ENCODE measurements around the gene FILIP1. TPM values are rescaled to one million over a fixed set of nuclear protein-coding genes. Genes with fewer than 3 reads are reported as not detected.

Gene FILIP1
- total RNA-seq, 1 donor from 2014 or later = 0.69 TPM

DNA sequence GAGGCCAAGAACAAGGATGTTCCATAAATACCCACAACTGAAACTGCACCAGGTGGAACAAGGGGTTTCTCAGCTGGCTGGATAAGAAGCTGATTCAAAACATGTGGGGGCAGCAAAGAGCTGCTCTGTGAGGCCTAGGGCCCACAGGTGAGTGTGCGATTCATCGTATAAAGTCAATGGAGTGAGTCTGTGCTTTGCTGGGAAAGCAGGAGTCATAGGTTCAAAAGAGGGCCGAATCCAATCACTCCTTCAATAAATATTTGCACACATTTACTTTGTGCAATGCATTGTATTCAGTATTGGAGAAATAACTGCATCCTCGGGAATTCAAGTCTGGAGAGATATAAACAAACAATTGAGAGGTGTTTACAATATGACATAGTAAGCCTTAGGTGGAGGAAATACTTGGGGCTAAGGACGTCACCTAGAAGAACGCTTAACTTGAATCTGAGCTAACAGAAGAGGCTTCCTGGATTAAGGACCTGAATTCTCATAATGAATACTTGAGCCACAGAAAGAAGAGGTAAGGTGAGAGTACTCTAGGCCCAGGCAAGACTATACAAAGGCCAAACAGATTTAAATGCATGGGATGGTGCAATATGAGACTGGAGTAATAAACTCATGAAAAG, 125.3 kb downstream of the FILIP1 start:
- Mint-ChIP-seq H3K27me3 (ENCODE audit: unreplicated experiment) (no peaks in the 10 kb centered on the region), H3K27ac (ENCODE audit: unreplicated experiment) (no peak overlapping the region), H3K9me3 (ENCODE audit: unreplicated experiment) (no peaks in the 10 kb centered on the region), H3K36me3 (ENCODE audit: unreplicated experiment) (no peaks in the 10 kb centered on the region), H3K4me3 (ENCODE audit: unreplicated experiment) (no peak overlapping the region), H3K4me1 (ENCODE audit: low read depth, unreplicated experiment) (no peaks in the 10 kb centered on the region)
- TF ChIP-seq, protein P1, sequence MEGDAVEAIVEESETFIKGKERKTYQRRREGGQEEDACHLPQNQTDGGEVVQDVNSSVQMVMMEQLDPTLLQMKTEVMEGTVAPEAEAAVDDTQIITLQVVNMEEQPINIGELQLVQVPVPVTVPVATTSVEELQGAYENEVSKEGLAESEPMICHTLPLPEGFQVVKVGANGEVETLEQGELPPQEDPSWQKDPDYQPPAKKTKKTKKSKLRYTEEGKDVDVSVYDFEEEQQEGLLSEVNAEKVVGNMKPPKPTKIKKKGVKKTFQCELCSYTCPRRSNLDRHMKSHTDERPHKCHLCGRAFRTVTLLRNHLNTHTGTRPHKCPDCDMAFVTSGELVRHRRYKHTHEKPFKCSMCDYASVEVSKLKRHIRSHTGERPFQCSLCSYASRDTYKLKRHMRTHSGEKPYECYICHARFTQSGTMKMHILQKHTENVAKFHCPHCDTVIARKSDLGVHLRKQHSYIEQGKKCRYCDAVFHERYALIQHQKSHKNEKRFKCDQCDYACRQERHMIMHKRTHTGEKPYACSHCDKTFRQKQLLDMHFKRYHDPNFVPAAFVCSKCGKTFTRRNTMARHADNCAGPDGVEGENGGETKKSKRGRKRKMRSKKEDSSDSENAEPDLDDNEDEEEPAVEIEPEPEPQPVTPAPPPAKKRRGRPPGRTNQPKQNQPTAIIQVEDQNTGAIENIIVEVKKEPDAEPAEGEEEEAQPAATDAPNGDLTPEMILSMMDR (IDR thresholded peaks at IDR 0.05; ENCODE audit: partially characterized antibody, unreplicated experiment) = no peak
- no peak for DNase-seq

DNA sequence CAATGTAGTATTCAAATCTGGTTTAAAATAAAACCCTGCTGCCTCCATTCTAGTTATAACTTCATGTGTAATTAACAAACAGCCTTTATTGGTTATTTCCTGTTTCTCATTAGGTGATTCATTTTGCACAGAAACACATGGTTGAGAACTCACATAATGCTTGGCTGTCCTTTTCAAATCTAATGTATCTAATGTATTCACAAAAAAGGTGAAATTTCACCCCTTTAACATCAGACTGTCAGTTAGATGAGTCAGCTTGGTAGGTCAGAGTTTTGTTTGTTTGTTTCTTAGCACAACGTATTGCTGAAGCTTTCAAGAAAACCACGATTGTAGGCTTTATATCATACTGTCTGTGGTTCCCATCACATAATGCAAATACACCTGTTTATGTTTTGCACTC, 130.3 kb downstream of the FILIP1 start:
- H3K4me1 Mint-ChIP-seq (ENCODE audit: low read depth, unreplicated experiment) = no peaks in the 10 kb centered on the region
- no peak overlapping the region for H3K4me3 Mint-ChIP-seq (ENCODE audit: unreplicated experiment)
- TF ChIP-seq, protein P1 (IDR thresholded peaks at IDR 0.05; ENCODE audit: partially characterized antibody, unreplicated experiment) = no peak
- no peaks in the 10 kb centered on the region for H3K36me3 Mint-ChIP-seq (ENCODE audit: unreplicated experiment)
- H3K27me3 Mint-ChIP-seq (ENCODE audit: unreplicated experiment) = no peaks in the 10 kb centered on the region
- H3K27ac Mint-ChIP-seq (ENCODE audit: unreplicated experiment) = no peak overlapping the region
- no peaks in the 10 kb centered on the region for H3K9me3 Mint-ChIP-seq (ENCODE audit: unreplicated experiment)
- DNase-seq = no peak

DNA sequence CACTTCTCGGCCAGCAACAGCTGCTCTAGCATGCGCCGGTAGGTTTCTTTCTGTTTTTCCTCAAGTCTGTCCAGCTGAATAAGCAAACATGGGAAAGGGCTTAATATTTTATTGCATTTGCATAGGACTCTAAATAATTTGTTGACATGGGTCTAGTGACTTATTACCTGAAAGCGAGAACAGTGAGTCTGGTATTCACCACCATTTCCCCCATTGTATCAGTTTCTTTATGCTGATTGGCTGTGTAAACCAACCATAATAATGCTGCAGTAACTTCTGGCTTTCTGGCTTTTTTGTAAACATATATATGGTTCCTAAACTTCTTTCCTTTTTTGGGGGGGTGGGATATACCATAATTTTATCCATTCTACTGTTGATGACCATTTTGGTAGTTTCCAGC, 140.0 kb downstream of the FILIP1 start:
- Mint-ChIP-seq H3K9me3 (ENCODE audit: unreplicated experiment) (no peaks in the 10 kb centered on the region), H3K27me3 (ENCODE audit: unreplicated experiment) (no peaks in the 10 kb centered on the region), H3K36me3 (ENCODE audit: unreplicated experiment) (no peaks in the 10 kb centered on the region), H3K4me3 (ENCODE audit: unreplicated experiment) (no peak overlapping the region), H3K27ac (ENCODE audit: unreplicated experiment) (no peak overlapping the region), H3K4me1 (ENCODE audit: low read depth, unreplicated experiment) (no peaks in the 10 kb centered on the region)
- no peak for DNase-seq
- TF ChIP-seq, protein P1 (IDR thresholded peaks at IDR 0.05; ENCODE audit: partially characterized antibody, unreplicated experiment) = no peak

DNA sequence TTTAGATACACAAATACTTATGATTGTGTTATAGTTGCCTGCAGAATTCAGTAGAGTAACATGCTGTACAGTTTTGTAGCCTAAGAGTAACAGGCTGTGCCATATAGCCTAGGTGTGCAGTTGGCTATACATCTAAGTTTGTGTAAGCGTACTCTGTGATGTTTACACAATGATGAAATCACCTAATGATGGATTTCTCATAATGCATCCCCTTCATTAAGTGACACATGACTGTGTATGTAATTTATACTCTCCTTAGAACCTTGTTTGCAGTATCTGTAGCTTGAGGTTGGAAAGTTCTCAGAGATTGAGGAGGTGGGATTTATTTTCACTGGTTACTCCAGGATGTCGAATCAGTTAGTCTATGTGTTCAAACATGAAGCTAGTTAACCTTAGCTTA, 142.0 kb downstream of the FILIP1 start:
- Mint-ChIP-seq H3K4me3 (ENCODE audit: unreplicated experiment) (no peak overlapping the region), H3K36me3 (ENCODE audit: unreplicated experiment) (no peaks in the 10 kb centered on the region), H3K27me3 (ENCODE audit: unreplicated experiment) (no peaks in the 10 kb centered on the region), H3K4me1 (ENCODE audit: low read depth, unreplicated experiment) (no peaks in the 10 kb centered on the region), H3K9me3 (ENCODE audit: unreplicated experiment) (no peaks in the 10 kb centered on the region), H3K27ac (ENCODE audit: unreplicated experiment) (no peak overlapping the region)
- TF ChIP-seq, protein P1 (IDR thresholded peaks at IDR 0.05; ENCODE audit: partially characterized antibody, unreplicated experiment) = no peak
- DNase-seq = no peak

DNA sequence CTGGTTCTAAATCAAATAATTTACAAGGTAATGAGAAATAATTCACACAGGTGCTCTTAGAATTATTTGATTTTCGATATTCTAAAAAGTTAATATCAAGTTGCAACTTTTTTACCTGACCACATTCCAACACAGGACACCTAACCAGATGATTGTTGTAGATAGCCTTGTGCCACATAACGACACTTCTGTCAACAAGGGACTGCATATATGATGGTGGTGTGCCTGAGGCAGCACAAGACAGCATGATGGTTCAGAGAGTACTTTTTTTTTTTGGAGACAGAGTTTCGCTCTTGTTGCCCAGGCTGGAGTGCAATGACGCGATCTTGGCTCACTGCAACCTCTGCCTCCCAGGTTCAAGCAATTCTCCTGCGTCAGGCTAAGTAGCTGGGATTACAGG, 142.8 kb downstream of the FILIP1 start:
- no peaks in the 10 kb centered on the region for H3K27me3 Mint-ChIP-seq (ENCODE audit: unreplicated experiment)
- no peaks in the 10 kb centered on the region for H3K4me1 Mint-ChIP-seq (ENCODE audit: low read depth, unreplicated experiment)
- no peaks in the 10 kb centered on the region for H3K9me3 Mint-ChIP-seq (ENCODE audit: unreplicated experiment)
- DNase-seq = no peak
- no peak overlapping the region for H3K4me3 Mint-ChIP-seq (ENCODE audit: unreplicated experiment)
- H3K36me3 Mint-ChIP-seq (ENCODE audit: unreplicated experiment) = no peaks in the 10 kb centered on the region
- TF ChIP-seq, protein P1 (IDR thresholded peaks at IDR 0.05; ENCODE audit: partially characterized antibody, unreplicated experiment) = no peak
- H3K27ac Mint-ChIP-seq (ENCODE audit: unreplicated experiment) = no peak overlapping the region

Measured in glutamatergic neuron (in vitro differentiated cells).